ENCODE results near the gene GNAZ. TPM values are rescaled to one million over a fixed set of nuclear protein-coding genes. Genes with fewer than 3 reads are reported as not detected.

GNAZ gene
- total and polyA plus RNA-seq, 2 donors (not counting 1 experiment from before 2014, with no cell fraction given): 2.8 to 9.1 TPM

GRCh38 chr22:23083315-23084021 lies 13.1 kb downstream of the GNAZ start:
- intact Hi-C loops (cut with micrococcal nuclease): no loop called here
- H2AFZ ChIP-seq (ENCODE audit: insufficient read depth, low read depth, low read length, poor library complexity, severe bottlenecking): no peak overlapping the region
- WGBS (ENCODE audit: insufficient coverage): 77% methylated on average over 10 of the region's 13 CpGs
- ATAC-seq (ENCODE audit: low read depth) (no peak), DNase-seq (no peak)
- no peak overlapping the region for H3K9ac ChIP-seq (ENCODE audit: low read length)
- TF ChIP-seq CTCF (IDR thresholded peaks at IDR 0.05) (no peak), EZH2 (IDR thresholded peaks at IDR 0.05; ENCODE audit: borderline replicate concordance, insufficient read depth, low read depth, low read length, poor library complexity, severe bottlenecking) (no peak)
- H3K9me3 Mint-ChIP-seq (ENCODE audit: insufficient read depth): no peaks in the 10 kb centered on the region
- peaks cover 21% of the 10 kb centered on the region for H3K4me1 Mint-ChIP-seq
- H3K27me3 Mint-ChIP-seq: no peaks in the 10 kb centered on the region
- no peak overlapping the region for H3K27ac ChIP-seq (ENCODE audit: low read length in 2 of 2)
- POLR2A ChIA-PET: interaction anchor here (1.4 kb wide), 1 partner anchor 29 kb away, joined by 3 read pairs; no protein-coding TSS in a partner anchor
- no peak overlapping the region for H3K4me3 ChIP-seq (ENCODE audit: control extremely low read depth in 1 of 5, extremely low read depth in 1 of 5, insufficient read depth in 1 of 5, low read depth in 2 of 5, low read length in 4 of 5)
- H3K79me2 ChIP-seq (ENCODE audit: control insufficient read depth, insufficient read depth, low read length): peaks cover 17% of the 10 kb centered on the region
- H3K9me3 ChIP-seq (ENCODE audit: control extremely low read depth in 1 of 3, control insufficient read depth in 2 of 3, insufficient read depth in 1 of 3, low read length in 2 of 3): no peaks in the 10 kb centered on the region
- H3K27ac Mint-ChIP-seq: no peak overlapping the region
- H3K36me3 ChIP-seq (replicated peaks in 1 of 2; ENCODE audit: control extremely low read depth in 1 of 2, control insufficient read depth in 1 of 2, extremely low read depth in 1 of 2, insufficient read depth in 2 of 2, low read length in 1 of 2): no peaks in the 10 kb centered on the region
- H4K20me1 ChIP-seq (ENCODE audit: control insufficient read depth, insufficient read depth, low read length, poor library complexity, severe bottlenecking): no peaks in the 10 kb centered on the region
- no peak overlapping the region for H3K4me2 ChIP-seq (replicated peaks; ENCODE audit: low read depth, low read length, poor library complexity, severe bottlenecking)
- CTCF ChIA-PET: no interaction called here
- H3K4me1 ChIP-seq (ENCODE audit: control insufficient read depth in 2 of 2, insufficient read depth in 2 of 2, low read length in 2 of 2): peaks cover 23 to 27% of the 10 kb centered on the region in 2 donors
- H3K27me3 ChIP-seq (replicated peaks in 1 of 4; ENCODE audit: control extremely low read depth in 1 of 4, control insufficient read depth in 3 of 4, insufficient read depth in 4 of 4, low read length in 3 of 4): no peaks in the 10 kb centered on the region
- H3K4me3 Mint-ChIP-seq: no peak overlapping the region

All from B cell (primary cell).